ENCODE data around the gene PHLPP1. TPM values are rescaled to one million over a fixed set of nuclear protein-coding genes. Genes with fewer than 3 reads are reported as not detected.
"Not testable (repeated sequence)": the region's sequence is repeated elsewhere in the genome, so short reads cannot be mapped to it uniquely, and the experiment has no call there.

PHLPP1 gene
- total RNA-seq, 2 donors from 2014 or later: 22.1 to 24.2 TPM

DNA sequence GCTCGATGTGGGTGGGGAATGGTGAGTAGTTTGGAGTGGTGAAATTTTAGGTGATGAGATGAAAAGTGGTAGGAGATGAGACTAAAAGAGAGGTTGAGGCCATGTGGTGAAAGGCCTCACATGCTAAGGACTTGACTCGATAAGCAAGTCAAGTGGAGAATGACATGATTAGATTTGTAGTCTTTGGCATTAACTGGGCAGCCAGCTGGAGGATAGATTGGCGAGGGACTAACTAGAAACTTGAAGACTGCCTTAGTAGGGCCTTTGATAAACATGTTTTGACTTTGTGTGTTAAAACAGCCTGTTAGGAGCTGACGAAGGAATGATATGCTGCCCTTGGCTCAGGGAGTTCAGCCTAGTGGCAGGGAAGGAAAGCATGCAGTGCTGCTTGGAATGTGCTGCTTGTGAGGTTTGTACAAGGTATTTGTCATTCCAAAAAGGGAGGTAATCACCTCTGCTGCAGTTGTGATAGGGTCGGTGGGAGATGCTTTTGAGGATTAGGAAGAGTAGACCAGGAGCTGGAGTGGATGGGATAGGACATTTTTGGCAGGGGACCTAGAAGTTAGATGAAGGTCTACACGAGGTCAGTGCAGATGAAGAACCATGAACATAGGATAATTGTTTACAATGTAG, 22.0 kb downstream of the PHLPP1 start:
- Histone ChIP-seq H3K4me3 (no peak overlapping the region), H3K27ac (no peak overlapping the region), H3K36me3 (no peaks in the 10 kb centered on the region), H3K27me3 (no peaks in the 10 kb centered on the region), H3K9me3 (no peaks in the 10 kb centered on the region), H3K4me1 (peaks cover 3% of the 10 kb centered on the region), H3K9ac (ENCODE audit: low read depth in 2 of 2, low read length in 2 of 2) (no peak overlapping the region)
- intact Hi-C loops (cut with DNase I): no loop called here
- TF ChIP-seq, protein P1, sequence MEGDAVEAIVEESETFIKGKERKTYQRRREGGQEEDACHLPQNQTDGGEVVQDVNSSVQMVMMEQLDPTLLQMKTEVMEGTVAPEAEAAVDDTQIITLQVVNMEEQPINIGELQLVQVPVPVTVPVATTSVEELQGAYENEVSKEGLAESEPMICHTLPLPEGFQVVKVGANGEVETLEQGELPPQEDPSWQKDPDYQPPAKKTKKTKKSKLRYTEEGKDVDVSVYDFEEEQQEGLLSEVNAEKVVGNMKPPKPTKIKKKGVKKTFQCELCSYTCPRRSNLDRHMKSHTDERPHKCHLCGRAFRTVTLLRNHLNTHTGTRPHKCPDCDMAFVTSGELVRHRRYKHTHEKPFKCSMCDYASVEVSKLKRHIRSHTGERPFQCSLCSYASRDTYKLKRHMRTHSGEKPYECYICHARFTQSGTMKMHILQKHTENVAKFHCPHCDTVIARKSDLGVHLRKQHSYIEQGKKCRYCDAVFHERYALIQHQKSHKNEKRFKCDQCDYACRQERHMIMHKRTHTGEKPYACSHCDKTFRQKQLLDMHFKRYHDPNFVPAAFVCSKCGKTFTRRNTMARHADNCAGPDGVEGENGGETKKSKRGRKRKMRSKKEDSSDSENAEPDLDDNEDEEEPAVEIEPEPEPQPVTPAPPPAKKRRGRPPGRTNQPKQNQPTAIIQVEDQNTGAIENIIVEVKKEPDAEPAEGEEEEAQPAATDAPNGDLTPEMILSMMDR (IDR thresholded peaks at IDR 0.05): no peak
- no peak for DNase-seq

DNA sequence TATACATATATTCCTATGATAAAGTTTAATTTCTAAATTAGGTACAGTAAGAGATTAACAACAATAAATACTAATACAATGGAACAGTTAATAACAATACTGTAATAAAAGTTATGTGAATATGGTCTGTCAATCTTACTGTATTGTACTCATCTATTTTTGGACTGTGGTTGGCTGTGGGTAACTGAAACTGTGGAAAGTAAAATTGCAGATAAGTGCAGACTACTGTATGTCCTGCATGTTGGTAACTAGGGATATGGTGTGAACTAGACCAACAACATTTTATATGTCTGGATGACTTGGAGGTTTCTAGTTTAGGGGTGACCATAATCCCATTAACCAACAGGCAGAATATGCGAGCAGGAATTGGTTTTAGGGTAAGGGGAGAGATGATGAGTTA, 23.3 kb downstream of the PHLPP1 start:
- TF ChIP-seq, protein P1 (IDR thresholded peaks at IDR 0.05): no peak
- Histone ChIP-seq H3K4me1 (peaks cover 4% of the 10 kb centered on the region), H3K36me3 (no peaks in the 10 kb centered on the region), H3K9ac (ENCODE audit: low read depth in 2 of 2, low read length in 2 of 2) (no peak overlapping the region), H3K9me3 (no peaks in the 10 kb centered on the region), H3K27me3 (no peaks in the 10 kb centered on the region), H3K4me3 (no peak overlapping the region), H3K27ac (no peak overlapping the region)
- intact Hi-C loops (cut with DNase I): no loop called here
- no peak for DNase-seq

DNA sequence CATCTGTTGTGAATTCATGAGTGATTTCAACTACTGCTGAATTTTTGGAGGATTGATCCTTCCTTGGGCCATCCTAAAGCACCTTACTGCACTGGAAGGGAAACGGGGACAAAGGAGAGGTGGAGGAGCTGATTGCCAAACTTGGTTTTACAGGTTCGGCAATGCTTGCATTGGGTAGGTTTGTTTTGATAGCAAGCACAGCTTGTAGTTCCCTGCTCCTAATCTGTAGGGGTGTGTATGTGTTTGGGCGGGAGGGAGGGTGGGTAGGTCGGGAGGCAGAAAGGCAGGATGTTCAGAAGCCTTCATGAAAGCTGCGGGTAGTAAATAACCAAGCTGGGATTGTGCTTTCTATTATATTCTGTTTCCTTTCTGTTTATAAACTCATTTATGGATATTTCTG, 24.6 kb downstream of the PHLPP1 start:
- TF ChIP-seq, protein P1 (IDR thresholded peaks at IDR 0.05): no peak
- Histone ChIP-seq H3K27me3 (no peaks in the 10 kb centered on the region), H3K9ac (ENCODE audit: low read depth in 2 of 2, low read length in 2 of 2) (peak overlapping the region in 1 of 2 donors; percentile 38), H3K4me1 (peaks cover 4% of the 10 kb centered on the region), H3K36me3 (no peaks in the 10 kb centered on the region), H3K4me3 (no peak overlapping the region), H3K27ac (no peak overlapping the region), H3K9me3 (no peaks in the 10 kb centered on the region)
- intact Hi-C loops (cut with DNase I): no loop called here
- no peak for DNase-seq

DNA sequence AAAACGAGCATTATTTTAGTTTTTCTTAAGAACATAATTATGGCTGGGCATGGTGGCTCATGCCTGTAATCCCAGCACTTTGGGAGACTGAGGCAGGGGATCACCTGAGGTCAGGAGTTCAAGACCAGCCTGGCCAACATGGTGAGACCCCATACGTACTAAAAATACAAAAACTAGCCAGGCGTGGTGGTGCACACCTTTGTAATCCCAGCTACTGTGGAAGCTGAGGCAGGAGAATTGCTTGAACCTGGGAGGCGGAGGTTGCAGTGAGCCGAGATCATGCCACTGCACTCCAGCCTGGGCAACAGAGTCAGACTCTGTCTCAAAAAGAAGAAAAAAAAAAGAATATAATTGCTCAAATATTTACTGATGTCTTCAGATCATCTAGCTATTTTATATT, 25.3 kb downstream of the PHLPP1 start:
- H3K9me3 ChIP-seq; DNase-seq; H3K4me3 ChIP-seq; H3K27me3 ChIP-seq; H3K4me1 ChIP-seq; H3K36me3 ChIP-seq; intact Hi-C loops (cut with DNase I); H3K9ac ChIP-seq (ENCODE audit: low read depth in 2 of 2, low read length in 2 of 2): not testable (repeated sequence)
- peak overlapping the region; percentile 76 for H3K27ac ChIP-seq

DNA sequence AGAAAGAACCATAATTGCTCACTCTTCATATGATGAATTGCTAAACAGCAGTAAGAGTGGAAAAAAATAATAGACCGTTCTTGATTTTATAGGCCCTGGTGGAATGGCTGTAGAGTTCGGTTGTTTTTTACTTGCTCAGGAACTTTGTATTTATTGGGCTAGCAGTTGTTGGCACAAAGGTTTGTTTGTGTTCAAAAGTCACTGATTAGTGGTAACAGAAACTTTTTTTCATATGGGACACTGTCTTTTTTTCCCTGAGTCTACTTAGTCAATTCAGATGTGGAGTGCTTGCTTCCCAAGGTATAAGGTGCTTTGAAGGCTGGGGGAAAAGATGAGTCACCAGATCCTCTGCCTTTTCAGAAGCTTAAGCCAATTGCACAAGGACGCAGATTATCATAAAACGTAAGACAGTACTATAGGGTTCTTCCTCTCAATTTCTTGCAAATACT, 25.8 kb downstream of the PHLPP1 start:
- peak; percentile 66 for DNase-seq
- peak overlapping the region in 1 of 2 donors; percentile 65 for H3K9ac ChIP-seq (ENCODE audit: low read depth in 2 of 2, low read length in 2 of 2)
- H3K27me3 ChIP-seq: no peaks in the 10 kb centered on the region
- intact Hi-C loops (cut with DNase I): no loop called here
- peaks cover 4% of the 10 kb centered on the region for H3K4me1 ChIP-seq
- no peaks in the 10 kb centered on the region for H3K36me3 ChIP-seq
- no peaks in the 10 kb centered on the region for H3K9me3 ChIP-seq
- H3K4me3 ChIP-seq: no peak overlapping the region
- peak overlapping the region; percentile 76 for H3K27ac ChIP-seq
- TF ChIP-seq, protein P1 (IDR thresholded peaks at IDR 0.05): no peak

DNA sequence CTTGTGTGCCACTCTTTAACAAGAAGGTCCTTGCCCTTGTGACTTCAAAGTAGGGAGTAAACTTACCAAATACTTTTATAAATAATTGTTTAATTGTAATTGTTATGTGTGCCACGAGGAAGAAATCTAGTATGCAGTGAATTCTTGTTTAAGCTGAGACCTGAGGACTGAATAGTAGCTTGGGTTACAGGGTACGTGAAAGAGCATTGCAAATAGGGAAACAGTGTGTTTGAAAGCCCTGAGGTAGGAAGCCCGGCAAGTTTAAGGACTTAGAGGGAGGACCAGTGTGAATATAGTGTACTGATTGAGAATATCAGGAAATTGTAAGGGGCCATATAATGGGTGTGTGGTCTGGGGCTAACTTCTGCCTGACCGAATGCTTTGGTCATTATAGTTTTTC, 26.2 kb downstream of the PHLPP1 start:
- intact Hi-C loops (cut with DNase I): no loop called here
- TF ChIP-seq, protein P1 (IDR thresholded peaks at IDR 0.05): no peak
- no peaks in the 10 kb centered on the region for H3K27me3 ChIP-seq
- H3K27ac ChIP-seq: peak overlapping the region; percentile 76
- H3K4me3 ChIP-seq: no peak overlapping the region
- H3K36me3 ChIP-seq: no peaks in the 10 kb centered on the region
- no peak for DNase-seq
- H3K4me1 ChIP-seq: peaks cover 4% of the 10 kb centered on the region
- peak overlapping the region in 1 of 2 donors; percentile 65 for H3K9ac ChIP-seq (ENCODE audit: low read depth in 2 of 2, low read length in 2 of 2)
- no peaks in the 10 kb centered on the region for H3K9me3 ChIP-seq
